GM10266 (cell line): ENCODE measurements around the gene ACTR3.

Source experiments
- DNase-seq: peaks from one replicate; pipeline ENCODE4 v3.0.0; 2012; ENCODE audit errors: extremely low spot score
- TF ChIP-seq, protein P1 (sequence below): IDR thresholded peaks from 2 replicates; pipeline ENCODE4 v1.5.1; 2012; ENCODE audit warnings: mild to moderate bottlenecking, low read depth; ENCODE audit not compliant: control insufficient read depth, insufficient read depth; ENCODE audit errors: missing control alignments

Gene ACTR3

DNA sequence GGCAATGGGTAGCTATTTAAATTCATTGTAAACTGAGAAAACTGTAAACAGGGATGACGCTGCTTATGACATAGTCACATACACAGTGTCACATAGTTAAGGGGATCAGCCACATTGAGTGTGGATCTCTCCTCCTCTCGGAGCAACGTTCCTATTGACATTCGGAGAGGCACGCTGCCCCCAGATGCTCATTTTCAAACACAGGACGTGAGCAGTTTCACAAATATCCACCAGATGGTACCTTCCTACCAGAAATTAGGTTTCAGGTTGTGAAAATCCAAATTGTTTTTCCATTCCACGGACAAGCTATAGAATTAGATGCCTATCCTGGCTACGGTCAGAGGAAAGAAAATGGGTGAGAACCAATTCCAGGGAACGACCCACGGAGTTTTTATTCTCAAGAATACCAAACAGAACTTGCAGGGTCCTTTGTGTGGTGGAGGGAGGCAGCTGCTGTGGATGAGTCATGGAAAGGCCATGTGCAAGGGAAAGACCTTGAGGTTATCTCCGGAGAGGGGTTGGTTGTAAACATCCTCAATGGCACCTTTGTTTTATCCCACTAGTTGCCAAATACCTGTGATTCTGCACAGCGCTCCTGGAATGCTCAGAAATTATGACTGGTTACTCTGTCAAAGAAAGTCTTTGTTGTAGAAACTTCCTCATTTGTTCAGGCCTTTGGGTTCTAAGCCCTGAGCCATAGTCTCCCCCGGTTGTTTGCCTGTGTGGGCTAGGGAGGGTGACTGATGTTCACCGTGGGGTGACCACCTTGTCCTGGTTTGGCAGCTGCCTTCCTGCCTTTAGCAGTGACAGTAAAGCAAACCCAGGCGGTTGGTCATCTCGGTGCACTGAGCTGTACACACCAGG is 88.0 kb downstream of the ACTR3 start:
- TF ChIP-seq, protein P1, sequence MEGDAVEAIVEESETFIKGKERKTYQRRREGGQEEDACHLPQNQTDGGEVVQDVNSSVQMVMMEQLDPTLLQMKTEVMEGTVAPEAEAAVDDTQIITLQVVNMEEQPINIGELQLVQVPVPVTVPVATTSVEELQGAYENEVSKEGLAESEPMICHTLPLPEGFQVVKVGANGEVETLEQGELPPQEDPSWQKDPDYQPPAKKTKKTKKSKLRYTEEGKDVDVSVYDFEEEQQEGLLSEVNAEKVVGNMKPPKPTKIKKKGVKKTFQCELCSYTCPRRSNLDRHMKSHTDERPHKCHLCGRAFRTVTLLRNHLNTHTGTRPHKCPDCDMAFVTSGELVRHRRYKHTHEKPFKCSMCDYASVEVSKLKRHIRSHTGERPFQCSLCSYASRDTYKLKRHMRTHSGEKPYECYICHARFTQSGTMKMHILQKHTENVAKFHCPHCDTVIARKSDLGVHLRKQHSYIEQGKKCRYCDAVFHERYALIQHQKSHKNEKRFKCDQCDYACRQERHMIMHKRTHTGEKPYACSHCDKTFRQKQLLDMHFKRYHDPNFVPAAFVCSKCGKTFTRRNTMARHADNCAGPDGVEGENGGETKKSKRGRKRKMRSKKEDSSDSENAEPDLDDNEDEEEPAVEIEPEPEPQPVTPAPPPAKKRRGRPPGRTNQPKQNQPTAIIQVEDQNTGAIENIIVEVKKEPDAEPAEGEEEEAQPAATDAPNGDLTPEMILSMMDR, result no peak
- DNase-seq, result no peak

GRCh38 chr2:113978524-113979190 is 88.8 kb downstream of the ACTR3 start:
- TF ChIP-seq, protein P1, result no peak
- DNase-seq, result no peak

DNA sequence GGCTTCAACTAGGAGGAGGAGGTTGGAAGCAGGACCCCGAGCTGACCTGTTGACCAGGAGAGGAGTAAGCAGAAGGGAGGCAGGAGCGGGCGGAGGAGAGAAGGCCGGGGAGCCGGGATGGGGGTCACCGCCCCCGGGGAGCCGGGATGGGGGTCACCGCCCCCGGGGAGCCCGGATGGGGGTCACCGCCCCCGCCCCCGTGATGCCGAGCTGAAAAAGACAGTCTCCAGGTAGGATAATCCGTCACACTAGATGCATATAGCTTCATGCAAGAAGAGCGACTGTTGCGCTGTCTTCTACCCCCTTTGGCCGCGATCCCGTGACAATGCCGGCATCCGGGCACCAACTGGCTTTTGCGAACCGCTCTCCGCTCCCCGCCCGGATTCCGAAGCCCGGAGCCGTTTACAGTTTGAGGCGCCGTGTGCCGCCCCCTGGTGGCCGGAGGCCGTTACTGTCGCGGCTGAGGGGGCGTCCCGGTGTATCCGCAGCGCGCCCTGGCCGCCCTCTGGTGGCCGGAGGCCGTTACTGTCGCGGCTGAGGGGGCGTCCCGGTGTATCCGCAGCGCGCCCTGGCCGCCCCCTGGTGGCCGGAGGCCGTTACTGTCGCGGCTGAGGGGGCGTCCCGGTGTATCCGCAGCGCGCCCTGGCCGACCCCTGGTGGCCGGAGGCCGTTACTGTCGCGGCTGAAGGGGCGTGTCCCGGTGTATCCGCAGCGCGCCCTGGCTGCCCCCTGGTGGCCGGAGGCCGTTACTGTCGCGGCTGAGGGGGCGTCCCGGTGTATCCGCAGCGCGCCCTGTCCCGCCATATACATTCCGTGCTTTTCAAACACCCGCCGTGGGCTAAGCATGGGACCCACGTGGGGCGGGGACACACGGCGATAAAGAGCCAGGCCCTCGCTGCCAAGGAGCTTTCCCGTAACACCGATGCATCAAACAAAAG is 89.6 kb downstream of the ACTR3 start:
- TF ChIP-seq, protein P1, result peak; percentile 49
- DNase-seq, result peak; percentile 53

DNA sequence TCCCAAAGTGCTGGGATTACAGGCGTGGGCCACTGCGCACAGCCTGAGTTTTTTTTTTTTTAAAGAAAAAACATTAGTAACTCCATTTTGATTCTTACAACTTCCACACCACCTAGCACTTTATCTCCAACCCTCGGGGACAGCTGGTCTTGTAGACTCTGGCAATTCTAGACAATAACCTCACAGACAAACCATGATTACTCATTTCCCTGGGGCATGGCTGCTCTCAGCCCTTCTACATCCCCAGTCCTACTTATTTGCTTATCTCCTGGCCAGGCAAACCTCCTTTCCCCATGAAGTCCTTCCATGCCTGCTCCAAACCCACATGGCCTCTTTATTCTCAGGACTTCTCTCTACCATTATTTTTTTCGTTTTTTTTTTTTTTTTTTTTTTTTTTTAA is 91.1 kb downstream of the ACTR3 start:
- DNase-seq, result no peak

DNA sequence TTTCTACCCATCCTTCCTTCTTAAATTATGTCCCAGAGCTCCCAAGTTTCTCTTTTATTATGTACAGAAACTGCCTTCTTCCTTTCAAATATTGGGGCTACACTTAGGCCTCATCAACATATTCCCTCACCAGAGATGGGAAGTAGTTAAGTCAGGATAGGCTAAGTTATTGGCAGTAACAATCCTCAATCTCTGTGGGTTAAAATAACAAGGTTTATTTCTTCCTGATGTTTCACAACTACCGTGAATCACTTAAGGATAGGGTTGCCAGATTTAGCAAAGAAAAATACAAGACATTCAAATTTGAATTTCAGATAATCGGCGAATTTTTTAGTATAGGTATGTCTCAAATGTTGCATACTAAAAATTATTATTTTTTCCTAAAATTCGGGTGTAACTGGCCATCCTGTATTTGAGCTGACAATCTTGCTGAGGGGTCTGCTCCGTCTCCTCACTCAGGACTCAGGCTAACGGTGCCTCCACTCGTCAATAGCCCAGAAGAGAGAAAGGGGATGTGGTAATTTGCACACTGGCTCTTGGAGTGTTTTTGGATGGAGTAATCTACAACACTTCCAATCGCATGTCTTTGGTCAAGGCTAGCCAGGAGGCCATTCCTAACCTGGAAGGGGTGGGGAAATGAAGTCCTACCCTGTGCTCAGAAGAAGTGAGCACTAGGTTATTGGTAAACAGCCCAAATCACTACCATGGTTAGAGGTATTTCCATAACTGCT is 91.7 kb downstream of the ACTR3 start:
- TF ChIP-seq, protein P1, result no peak
- DNase-seq, result no peak

More for the DNA sequence above, 91.1 kb downstream of the ACTR3 start:
- TF ChIP-seq, protein P1, result no peak

GRCh38 chr2:113985554-113986397 is 95.9 kb downstream of the ACTR3 start:
- DNase-seq, result no peak
- TF ChIP-seq, protein P1, result no peak
